Sigmoid colon (tissue), 4 donors: ENCODE measurements around the gene PLCL1.

ENCODE experiments used
- EP300 ChIP-seq, 4 donors: sonication (generic); formaldehyde crosslinking; IDR thresholded peaks; one replicate each; pipeline ENCODE4 v1.6.1; 2017; ENCODE audit warnings: antibody characterized with exemption in 4 of 4
- POLR2A ChIP-seq, 2 donors: fragments of 450-650 bp; IDR thresholded peaks; one replicate each; pipeline ENCODE4 v1.6.1; 2016; ENCODE audit warnings: antibody characterized with exemption in 2 of 2, mild to moderate bottlenecking in 2 of 2, moderate library complexity in 2 of 2
- TF ChIP-seq, protein P1 (sequence below), 4 experiments: fragments of 450-650 bp in 3 of 4; fragments of 200-600 bp in 1 of 4; IDR thresholded peaks; one replicate each; pipeline ENCODE4 v1.5.1; 2016 to 2019; ENCODE audit warnings: antibody characterized with exemption in 4 of 4, mild to moderate bottlenecking in 3 of 4, moderate library complexity in 2 of 4

DNA sequence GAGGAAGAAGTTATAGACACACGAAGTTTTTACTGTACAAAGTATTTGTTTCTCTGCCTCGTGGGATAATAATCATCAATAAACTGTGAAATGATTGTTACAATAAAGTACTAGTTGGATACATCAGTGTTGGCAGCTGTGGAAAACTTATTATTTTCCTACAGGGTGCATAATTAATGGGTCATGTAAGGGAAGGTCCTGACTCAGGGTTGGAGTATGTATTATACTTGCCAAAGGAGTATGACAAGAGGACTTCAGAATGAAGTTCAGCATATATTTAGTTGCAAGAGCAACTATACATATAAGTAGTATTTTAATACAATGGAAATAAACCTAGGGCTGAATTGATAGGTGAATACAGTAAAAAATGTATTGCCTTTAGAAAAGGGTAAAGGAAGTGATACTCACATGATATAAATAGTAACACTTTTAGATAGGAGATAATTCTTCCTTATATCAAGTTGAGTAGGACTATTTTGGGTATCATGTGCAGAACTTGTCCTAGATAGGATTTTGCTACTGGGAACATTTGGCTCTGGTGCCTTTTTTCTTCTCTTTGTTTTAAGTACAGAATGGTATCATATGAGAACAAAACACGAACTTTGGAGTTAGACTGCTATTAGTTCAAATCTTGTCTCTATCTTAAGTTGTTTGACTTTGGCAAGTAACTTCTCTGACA is 79.1 kb downstream of the PLCL1 start:
- TF ChIP-seq, protein P1, sequence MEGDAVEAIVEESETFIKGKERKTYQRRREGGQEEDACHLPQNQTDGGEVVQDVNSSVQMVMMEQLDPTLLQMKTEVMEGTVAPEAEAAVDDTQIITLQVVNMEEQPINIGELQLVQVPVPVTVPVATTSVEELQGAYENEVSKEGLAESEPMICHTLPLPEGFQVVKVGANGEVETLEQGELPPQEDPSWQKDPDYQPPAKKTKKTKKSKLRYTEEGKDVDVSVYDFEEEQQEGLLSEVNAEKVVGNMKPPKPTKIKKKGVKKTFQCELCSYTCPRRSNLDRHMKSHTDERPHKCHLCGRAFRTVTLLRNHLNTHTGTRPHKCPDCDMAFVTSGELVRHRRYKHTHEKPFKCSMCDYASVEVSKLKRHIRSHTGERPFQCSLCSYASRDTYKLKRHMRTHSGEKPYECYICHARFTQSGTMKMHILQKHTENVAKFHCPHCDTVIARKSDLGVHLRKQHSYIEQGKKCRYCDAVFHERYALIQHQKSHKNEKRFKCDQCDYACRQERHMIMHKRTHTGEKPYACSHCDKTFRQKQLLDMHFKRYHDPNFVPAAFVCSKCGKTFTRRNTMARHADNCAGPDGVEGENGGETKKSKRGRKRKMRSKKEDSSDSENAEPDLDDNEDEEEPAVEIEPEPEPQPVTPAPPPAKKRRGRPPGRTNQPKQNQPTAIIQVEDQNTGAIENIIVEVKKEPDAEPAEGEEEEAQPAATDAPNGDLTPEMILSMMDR (IDR thresholded peaks at IDR 0.05) = no peak
- TF ChIP-seq POLR2A (IDR thresholded peaks at IDR 0.05) (no peak), EP300 (IDR thresholded peaks at IDR 0.05) (no peak)
